HEK293 (cell line): ENCODE results near the gene TCF12.

Experiments used
- CTCF ChIP-seq: fragments of 450-650 bp; formaldehyde crosslinking; IDR thresholded peaks from 2 replicates; pipeline ENCODE4 v1.5.1; 2016; ENCODE audit warnings: missing biosample characterization, missing genetic modification characterization
- FEZF1 ChIP-seq: fragments of 450-650 bp; formaldehyde crosslinking; IDR thresholded peaks from 2 replicates; pipeline ENCODE4 v1.5.1; 2016; ENCODE audit warnings: missing biosample characterization, missing genetic modification characterization
- GLIS1 ChIP-seq: fragments of 450-650 bp; formaldehyde crosslinking; IDR thresholded peaks from 2 replicates; pipeline ENCODE4 v1.5.1; 2016; ENCODE audit warnings: missing biosample characterization, missing genetic modification characterization
- OSR2 ChIP-seq: fragments of 450-650 bp; formaldehyde crosslinking; IDR thresholded peaks from 2 replicates; pipeline ENCODE4 v1.5.1; 2016; ENCODE audit warnings: missing biosample characterization, missing genetic modification characterization
- PBX3 ChIP-seq: sonication (generic); formaldehyde crosslinking; IDR thresholded peaks from 2 replicates; pipeline ENCODE4 v1.8.1; 2022; ENCODE audit warnings: mild to moderate bottlenecking, moderate library complexity, missing genetic modification reagents
- PRDM4 ChIP-seq: fragments of 450-650 bp; formaldehyde crosslinking; IDR thresholded peaks from 2 replicates; pipeline ENCODE4 v1.5.1; 2017; ENCODE audit warnings: missing biosample characterization, missing genetic modification characterization
- SETDB1 ChIP-seq: IDR thresholded peaks from one replicate; pipeline ENCODE4 v1.6.1; 2017; ENCODE audit warnings: mild to moderate bottlenecking, low read length, moderate library complexity, mixed read lengths; ENCODE audit not compliant: insufficient read length
- TCF7L2 ChIP-seq: IDR thresholded peaks from 2 replicates; pipeline ENCODE4 v1.6.1; 2011; ENCODE audit warnings: low read depth, mild to moderate bottlenecking, inconsistent platforms, low read length, moderate library complexity, borderline replicate concordance
- ZBTB1 ChIP-seq: fragments of 450-650 bp; formaldehyde crosslinking; IDR thresholded peaks from 2 replicates; pipeline ENCODE4 v1.5.1; 2016; ENCODE audit warnings: missing biosample characterization, missing genetic modification characterization
- ZBTB17 ChIP-seq: fragments of 450-650 bp; formaldehyde crosslinking; IDR thresholded peaks from 2 replicates; pipeline ENCODE4 v1.5.1; 2016; ENCODE audit warnings: missing biosample characterization, missing genetic modification characterization
- ZNF184 ChIP-seq: fragments of 450-650 bp; IDR thresholded peaks from 2 replicates; pipeline ENCODE4 v1.5.1; 2018; ENCODE audit warnings: missing biosample characterization, mild to moderate bottlenecking, missing genetic modification characterization
- ZNF23 ChIP-seq: fragments of 450-650 bp; formaldehyde crosslinking; IDR thresholded peaks from 2 replicates; pipeline ENCODE4 v1.5.1; 2016; ENCODE audit warnings: missing biosample characterization, missing genetic modification characterization, borderline replicate concordance
- ZNF302 ChIP-seq: fragments of 450-650 bp; formaldehyde crosslinking; IDR thresholded peaks from 2 replicates; pipeline ENCODE4 v1.5.1; 2016; ENCODE audit warnings: missing biosample characterization, missing genetic modification characterization, low read depth
- ZNF785 ChIP-seq: fragments of 450-650 bp; formaldehyde crosslinking; IDR thresholded peaks from 2 replicates; pipeline ENCODE4 v1.5.1; 2016; ENCODE audit warnings: missing biosample characterization, missing genetic modification characterization

GRCh38 chr15:57298204-57298603, 379.8 kb downstream of the TCF12 start:
- TF ChIP-seq ZBTB17 = no peak
- no peak for TF ChIP-seq GLIS1 (tag by site-specific recombination)
- no peak for TF ChIP-seq ZBTB1 (tag by site-specific recombination)
- TF ChIP-seq PBX3 (CRISPR knock-in tag) = no peak
- no peak for TF ChIP-seq CTCF (tag by site-specific recombination)
- TF ChIP-seq ZNF785 (tag by site-specific recombination) = no peak
- TF ChIP-seq TCF7L2 = no peak
- no peak for TF ChIP-seq FEZF1
- TF ChIP-seq ZNF302 (tag by site-specific recombination) = no peak
- no peak for TF ChIP-seq PRDM4 (tag by site-specific recombination)
- TF ChIP-seq OSR2 (tag by site-specific recombination) = no peak
- TF ChIP-seq SETDB1 = no peak
- TF ChIP-seq ZNF23 (tag by site-specific recombination) = no peak
- TF ChIP-seq ZNF184 (tag by site-specific recombination) = no peak
